HEK293T (cell line): ENCODE measurements around the gene MRPS34.

Experiments
- CTCF ChIA-PET: fragments of 350-600 bp; formaldehyde crosslinking; extraction: SDS; loops from one replicate; lab custom pipeline; 2021; ENCODE audit warnings: antibody characterized with exemption, inconsistent platforms; lab: Yijun Ruan, JAX
- POLR2A ChIA-PET: fragments of 350-600 bp; formaldehyde crosslinking; extraction: SDS; loops from one replicate; lab custom pipeline; 2020; ENCODE audit warnings: antibody characterized with exemption, inconsistent platforms; lab: Yijun Ruan, JAX
- DNase-seq: peaks from one replicate; pipeline ENCODE4 v3.0.0; 2012; ENCODE audit warnings: mixed read lengths; ENCODE audit errors: extremely low spot score
- ARNT ChIP-seq: fragments of 450-650 bp; IDR thresholded peaks from 2 replicates; pipeline ENCODE4 v1.6.1; 2017; ENCODE audit warnings: mild to moderate bottlenecking
- BHLHE40 ChIP-seq: fragments of 450-650 bp; IDR thresholded peaks from 2 replicates; pipeline ENCODE4 v1.6.1; 2016; ENCODE audit warnings: mild to moderate bottlenecking, moderate library complexity, borderline replicate concordance
- CTBP1 ChIP-seq: fragments of 450-650 bp; IDR thresholded peaks from 2 replicates; pipeline ENCODE4 v1.6.1; 2016; ENCODE audit warnings: borderline replicate concordance
- ELF4 ChIP-seq: fragments of 450-650 bp; IDR thresholded peaks from 2 replicates; pipeline ENCODE4 v1.6.1; 2017; ENCODE audit warnings: antibody characterized with exemption
- FOXA1 ChIP-seq: fragments of 450-650 bp; IDR thresholded peaks from 2 replicates; pipeline ENCODE4 v1.6.1; 2016; ENCODE audit warnings: mild to moderate bottlenecking
- FOXK2 ChIP-seq: fragments of 450-650 bp; IDR thresholded peaks from 2 replicates; pipeline ENCODE4 v1.6.1; 2016; ENCODE audit warnings: mild to moderate bottlenecking
- FOXM1 ChIP-seq: fragments of 450-650 bp; IDR thresholded peaks from 2 replicates; pipeline ENCODE4 v1.6.1; 2017; ENCODE audit warnings: mild to moderate bottlenecking, borderline replicate concordance
- HDGF ChIP-seq: fragments of 450-650 bp; IDR thresholded peaks from 2 replicates; pipeline ENCODE4 v1.6.1; 2017; ENCODE audit warnings: antibody characterized with exemption, borderline replicate concordance
- L3MBTL2 ChIP-seq: fragments of 450-650 bp; conservative IDR thresholded peaks from 2 replicates; pipeline ENCODE4 v1.6.1; 2016; ENCODE audit warnings: mild to moderate bottlenecking
- LEF1 ChIP-seq: fragments of 450-650 bp; IDR thresholded peaks from 2 replicates; pipeline ENCODE4 v1.6.1; 2017; ENCODE audit warnings: mild to moderate bottlenecking, borderline replicate concordance
- NFRKB ChIP-seq: fragments of 450-650 bp; IDR thresholded peaks from 2 replicates; pipeline ENCODE4 v1.6.1; 2016; ENCODE audit warnings: mild to moderate bottlenecking, moderate library complexity
- PKNOX1 ChIP-seq: fragments of 450-650 bp; IDR thresholded peaks from 2 replicates; pipeline ENCODE4 v1.6.1; 2016
- SP1 ChIP-seq: fragments of 450-650 bp; IDR thresholded peaks from 2 replicates; pipeline ENCODE4 v1.6.1; 2017
- SUZ12 ChIP-seq: fragments of 450-650 bp; IDR thresholded peaks from 2 replicates; pipeline ENCODE4 v1.6.1; 2016; ENCODE audit warnings: mild to moderate bottlenecking
- TARDBP ChIP-seq: fragments of 450-650 bp; IDR thresholded peaks from 2 replicates; pipeline ENCODE4 v1.6.1; 2016
- ZNF384 ChIP-seq: fragments of 450-650 bp; IDR thresholded peaks from 2 replicates; pipeline ENCODE4 v1.6.1; 2016

MRPS34 gene

DNA sequence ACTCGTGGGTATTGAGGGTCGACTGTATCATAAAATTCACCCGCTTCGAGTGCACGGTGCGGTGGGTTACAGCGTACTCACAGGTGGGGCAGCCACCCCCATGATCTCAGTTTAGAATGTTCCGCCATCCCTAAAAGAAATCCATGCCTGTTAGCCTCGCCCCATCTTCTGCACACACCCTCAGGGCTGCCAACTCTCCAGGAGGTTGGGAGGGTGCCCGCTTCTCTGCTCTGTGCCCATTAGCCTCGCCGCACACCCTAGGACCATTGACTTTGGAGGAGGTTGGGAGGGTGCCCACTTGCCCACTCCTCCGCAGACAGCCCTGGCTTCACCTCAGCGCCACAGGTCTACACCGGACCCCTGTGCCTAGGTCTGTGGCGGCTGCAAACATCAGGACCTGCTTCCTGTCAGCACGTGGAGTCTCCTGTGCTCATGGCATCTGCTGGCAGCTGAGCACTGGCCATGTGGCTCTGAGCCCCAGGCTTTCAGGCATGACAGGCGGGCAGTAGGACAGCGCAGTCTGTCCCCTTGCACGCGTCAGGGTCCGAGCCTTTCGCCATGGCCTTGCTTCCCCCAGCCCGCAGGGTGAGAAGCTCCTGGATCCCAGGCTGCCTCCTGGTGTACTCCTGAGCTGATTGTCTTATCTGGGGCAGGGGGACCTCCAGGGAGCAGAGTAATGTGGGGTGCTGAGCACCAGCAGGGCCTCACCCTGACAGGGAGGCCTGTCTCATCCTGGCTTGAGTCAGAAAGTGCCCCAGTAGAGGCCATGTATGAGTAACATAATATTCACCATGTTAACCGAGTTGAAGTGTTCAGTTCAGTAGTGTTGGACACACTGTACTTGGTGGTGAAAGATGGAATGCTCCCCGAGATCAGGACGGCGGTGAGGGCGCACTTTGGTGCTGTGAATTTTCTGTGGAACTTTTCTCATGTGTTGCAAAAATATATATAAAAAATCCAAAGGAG lies 23.5 kb downstream of the MRPS34 start:
- DNase-seq: no peak
- POLR2A ChIA-PET: no interaction called here
- TF ChIP-seq FOXA1 (no peak), SP1 (no peak), TARDBP (no peak), ARNT (no peak), FOXK2 (no peak), ELF4 (no peak), ZNF384 (no peak)
- CTCF ChIA-PET: no interaction called here

- POLR2A ChIA-PET: no interaction called here
- no peak for DNase-seq
- TF ChIP-seq BHLHE40 (no peak), ELF4 (no peak), LEF1 (no peak), SP1 (no peak), FOXK2 (no peak), ZNF384 (no peak), FOXA1 (no peak), ARNT (no peak), NFRKB (no peak), TARDBP (no peak), PKNOX1 (no peak), L3MBTL2 (no peak), HDGF (no peak)
- CTCF ChIA-PET: no interaction called here
These were observed 25.0 kb downstream of the MRPS34 start for GRCh38 chr16:1747934-1748333.

- CTCF ChIA-PET: no interaction called here
- TF ChIP-seq CTBP1: no peak
- no peak for TF ChIP-seq PKNOX1
- TF ChIP-seq ELF4: no peak
- no peak for TF ChIP-seq BHLHE40
- TF ChIP-seq FOXK2: no peak
- TF ChIP-seq NFRKB: no peak
- TF ChIP-seq HDGF: no peak
- no peak for TF ChIP-seq SUZ12
- no peak for TF ChIP-seq ZNF384
- no peak for TF ChIP-seq TARDBP
- DNase-seq: no peak
- POLR2A ChIA-PET: interaction anchor here (1.0 kb wide), 1 partner anchor 41 kb away, joined by 4 read pairs; the partner anchor contains the start of gene MAPK8IP3
These were observed 26.2 kb downstream of the MRPS34 start for GRCh38 chr16:1746693-1747195.

GRCh38 chr16:1745900-1746692 lies 26.8 kb downstream of the MRPS34 start:
- POLR2A ChIA-PET: interaction anchor here (1.0 kb wide), 1 partner anchor 40 kb away, joined by 4 read pairs; the partner anchor contains the start of gene MAPK8IP3
- TF ChIP-seq SP1 (no peak), L3MBTL2 (no peak)
- DNase-seq: no peak
- CTCF ChIA-PET: no interaction called here

GRCh38 chr16:1745181-1745899 lies 27.6 kb downstream of the MRPS34 start:
- TF ChIP-seq FOXK2: no peak
- no peak for TF ChIP-seq L3MBTL2
- TF ChIP-seq ZNF384: no peak
- TF ChIP-seq NFRKB: no peak
- TF ChIP-seq FOXA1: no peak
- no peak for TF ChIP-seq ARNT
- CTCF ChIA-PET: no interaction called here
- DNase-seq: no peak
- POLR2A ChIA-PET: no interaction called here

GRCh38 chr16:1744338-1744840 lies 28.5 kb downstream of the MRPS34 start:
- ChIA-PET CTCF (no interaction called here), POLR2A (interaction anchor here (1.2 kb wide), 1 partner anchor 38 kb away, joined by 3 read pairs; the partner anchor contains the start of gene MAPK8IP3)
- no peak for DNase-seq
- no peak for TF ChIP-seq FOXM1
- no peak for TF ChIP-seq NFRKB
- no peak for TF ChIP-seq ZNF384
- no peak for TF ChIP-seq BHLHE40
- TF ChIP-seq HDGF: no peak
